ENCODE data around the gene MANBA. TPM values are rescaled to one million over a fixed set of nuclear protein-coding genes. Genes with fewer than 3 reads are reported as not detected.

Gene MANBA
- total and polyA plus RNA-seq, 5 donors from 2014 or later: 10.7 to 21.2 (median 15.8) TPM

DNA sequence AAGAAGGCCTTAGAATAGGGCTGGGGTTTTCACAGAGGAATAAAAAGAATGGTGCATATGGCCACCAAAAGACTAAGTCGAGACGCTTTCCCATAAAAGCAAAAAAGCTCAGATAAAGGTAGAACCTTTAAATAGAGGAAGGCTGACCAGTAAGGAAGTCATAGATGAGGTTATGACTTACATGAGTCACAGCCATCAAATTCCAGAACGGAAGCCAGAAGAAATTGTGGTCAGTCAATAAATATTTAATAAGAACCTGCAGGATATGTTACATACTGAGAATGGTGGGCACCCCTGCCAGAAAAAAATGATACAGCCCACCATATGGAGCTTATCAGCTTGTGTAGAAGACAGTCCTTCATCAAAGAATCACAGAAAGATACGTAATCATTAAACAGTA, 120.1 kb downstream of the MANBA start:
- peaks cover 13% of the 10 kb centered on the region for H3K36me3 ChIP-seq (ENCODE audit: control insufficient read depth, insufficient read depth, low read length)

DNA sequence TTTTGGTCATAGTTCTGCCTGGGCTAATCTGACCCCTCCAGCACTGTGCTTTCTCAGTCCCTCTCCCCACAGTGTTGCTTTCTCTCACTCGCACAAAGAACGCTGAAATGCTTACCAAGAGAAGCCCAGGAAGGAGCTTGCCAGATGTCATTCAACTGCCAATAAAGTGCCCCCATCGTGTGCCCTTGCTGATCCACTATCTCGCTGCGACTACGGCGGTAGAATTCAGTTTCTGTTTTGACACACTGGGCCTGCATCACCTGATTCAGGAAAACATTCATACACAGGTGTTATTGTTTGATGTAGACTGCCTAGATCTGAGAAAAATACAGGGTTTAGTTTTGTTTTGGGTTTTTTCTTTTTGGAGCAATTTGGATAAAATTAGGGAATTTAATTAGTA, 121.2 kb downstream of the MANBA start:
- Mint-ChIP-seq H3K36me3 (peaks cover 41% of the 10 kb centered on the region), H3K27ac (peak overlapping the region; percentile 13 to 89 (median 69)), H3K4me3 (peak overlapping the region in 2 of 4 donors; percentile 46 to 77), H3K4me1 (peaks cover 0 to 12% (median 6%) of the 10 kb centered on the region in 4 donors), H3K27me3 (no peaks in the 10 kb centered on the region), H3K9me3 (no peaks in the 10 kb centered on the region)
- peak; percentile 53 to 60 for ATAC-seq (ENCODE audit: low read depth in 2 of 2)
- H3K27me3 ChIP-seq (ENCODE audit: control insufficient read depth, insufficient read depth, low read length): no peaks in the 10 kb centered on the region
- H3K4me1 ChIP-seq (ENCODE audit: control insufficient read depth, insufficient read depth, low read length, poor library complexity, severe bottlenecking): no peaks in the 10 kb centered on the region
- H3K36me3 ChIP-seq (ENCODE audit: control insufficient read depth, insufficient read depth, low read length): peaks cover 13% of the 10 kb centered on the region
- DNase-seq: peak in 2 of 3 donors; percentile 22 to 68
- no peak overlapping the region for H3K27ac ChIP-seq (ENCODE audit: insufficient read depth, low read length, poor library complexity, severe bottlenecking)
- H3K4me3 ChIP-seq (ENCODE audit: low read depth, low read length): peak overlapping the region; percentile 13
- no peaks in the 10 kb centered on the region for H3K9me3 ChIP-seq (ENCODE audit: control insufficient read depth in 2 of 2, low read length in 2 of 2)

More for the DNA sequence above, 120.1 kb downstream of the MANBA start:
- Mint-ChIP-seq H3K4me3 (no peak overlapping the region), H3K27ac (no peak overlapping the region), H3K27me3 (no peaks in the 10 kb centered on the region), H3K4me1 (peaks cover 0 to 12% (median 6%) of the 10 kb centered on the region in 4 donors), H3K9me3 (no peaks in the 10 kb centered on the region), H3K36me3 (peaks cover 43% of the 10 kb centered on the region)
- no peaks in the 10 kb centered on the region for H3K9me3 ChIP-seq (ENCODE audit: control insufficient read depth in 2 of 2, low read length in 2 of 2)
- DNase-seq: no peak
- no peak overlapping the region for H3K4me3 ChIP-seq (ENCODE audit: low read depth, low read length)
- ATAC-seq (ENCODE audit: low read depth in 2 of 2): no peak
- no peaks in the 10 kb centered on the region for H3K4me1 ChIP-seq (ENCODE audit: control insufficient read depth, insufficient read depth, low read length, poor library complexity, severe bottlenecking)
- no peak overlapping the region for H3K27ac ChIP-seq (ENCODE audit: insufficient read depth, low read length, poor library complexity, severe bottlenecking)
- H3K27me3 ChIP-seq (ENCODE audit: control insufficient read depth, insufficient read depth, low read length): no peaks in the 10 kb centered on the region

DNA sequence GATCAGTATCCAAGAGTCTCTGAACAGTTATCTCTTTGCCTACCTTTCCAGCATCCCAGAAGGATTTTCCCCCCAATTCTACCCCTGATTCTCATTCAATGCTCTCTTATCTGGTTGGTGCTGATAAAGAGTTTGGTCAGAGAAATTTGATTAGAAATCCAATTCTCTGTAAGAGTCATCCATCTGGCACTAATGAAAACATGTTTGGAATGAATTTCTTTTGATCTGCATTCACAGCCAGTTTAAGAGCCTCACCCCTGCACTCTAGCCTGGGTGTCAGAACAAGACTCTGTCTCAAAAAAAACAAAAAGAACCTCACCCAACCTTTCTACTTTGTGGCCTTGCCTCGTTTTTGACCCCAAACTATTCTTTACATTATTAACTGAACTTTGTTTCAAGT, 122.1 kb downstream of the MANBA start:
- Histone ChIP-seq H3K27ac (ENCODE audit: insufficient read depth, low read length, poor library complexity, severe bottlenecking) (no peak overlapping the region), H3K4me1 (ENCODE audit: control insufficient read depth, insufficient read depth, low read length, poor library complexity, severe bottlenecking) (no peaks in the 10 kb centered on the region), H3K36me3 (ENCODE audit: control insufficient read depth, insufficient read depth, low read length) (peaks cover 18% of the 10 kb centered on the region), H3K4me3 (ENCODE audit: low read depth, low read length) (no peak overlapping the region), H3K9me3 (ENCODE audit: control insufficient read depth in 2 of 2, low read length in 2 of 2) (no peaks in the 10 kb centered on the region), H3K27me3 (ENCODE audit: control insufficient read depth, insufficient read depth, low read length) (no peaks in the 10 kb centered on the region)
- peak overlapping the region; percentile 1 to 78 (median 67) for H3K27ac Mint-ChIP-seq
- no peak overlapping the region for H3K4me3 Mint-ChIP-seq
- DNase-seq (no peak), ATAC-seq (ENCODE audit: low read depth in 2 of 2) (no peak)
- H3K9me3 Mint-ChIP-seq: no peaks in the 10 kb centered on the region
- H3K27me3 Mint-ChIP-seq: no peaks in the 10 kb centered on the region
- peaks cover 35% of the 10 kb centered on the region for H3K36me3 Mint-ChIP-seq
- peaks cover 0 to 12% (median 6%) of the 10 kb centered on the region in 4 donors for H3K4me1 Mint-ChIP-seq

DNA sequence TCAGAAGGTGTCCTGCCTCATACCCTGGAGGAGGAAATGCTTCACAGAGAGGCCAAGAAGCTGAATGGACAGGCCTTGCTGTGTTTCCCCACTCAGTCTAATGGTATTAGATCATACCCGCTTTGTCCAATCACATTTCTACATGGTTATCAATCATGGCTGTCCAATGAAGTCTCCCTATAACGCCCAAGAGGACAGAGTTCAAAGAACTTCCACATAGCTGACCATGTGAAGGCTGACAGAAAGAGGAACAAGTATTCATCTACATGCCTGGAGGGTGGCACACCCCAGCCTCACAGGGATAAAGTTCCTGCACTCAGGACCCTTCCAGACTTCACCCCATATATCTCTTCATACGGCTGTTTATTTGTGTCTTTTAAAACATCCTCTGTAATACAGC, 123.4 kb downstream of the MANBA start:
- Mint-ChIP-seq H3K36me3 (peaks cover 35% of the 10 kb centered on the region), H3K9me3 (no peaks in the 10 kb centered on the region), H3K27me3 (no peaks in the 10 kb centered on the region), H3K4me1 (peaks cover 0 to 12% (median 5%) of the 10 kb centered on the region in 4 donors), H3K4me3 (no peak overlapping the region), H3K27ac (peak overlapping the region in 1 of 3 donors; percentile 65)
- Histone ChIP-seq H3K27me3 (ENCODE audit: control insufficient read depth, insufficient read depth, low read length) (no peaks in the 10 kb centered on the region), H3K27ac (ENCODE audit: insufficient read depth, low read length, poor library complexity, severe bottlenecking) (no peak overlapping the region), H3K9me3 (ENCODE audit: control insufficient read depth in 2 of 2, low read length in 2 of 2) (no peaks in the 10 kb centered on the region), H3K4me3 (ENCODE audit: low read depth, low read length) (no peak overlapping the region), H3K36me3 (ENCODE audit: control insufficient read depth, insufficient read depth, low read length) (peaks cover 18% of the 10 kb centered on the region), H3K4me1 (ENCODE audit: control insufficient read depth, insufficient read depth, low read length, poor library complexity, severe bottlenecking) (no peaks in the 10 kb centered on the region)
- DNase-seq: no peak
- ATAC-seq (ENCODE audit: low read depth in 2 of 2): no peak

DNA sequence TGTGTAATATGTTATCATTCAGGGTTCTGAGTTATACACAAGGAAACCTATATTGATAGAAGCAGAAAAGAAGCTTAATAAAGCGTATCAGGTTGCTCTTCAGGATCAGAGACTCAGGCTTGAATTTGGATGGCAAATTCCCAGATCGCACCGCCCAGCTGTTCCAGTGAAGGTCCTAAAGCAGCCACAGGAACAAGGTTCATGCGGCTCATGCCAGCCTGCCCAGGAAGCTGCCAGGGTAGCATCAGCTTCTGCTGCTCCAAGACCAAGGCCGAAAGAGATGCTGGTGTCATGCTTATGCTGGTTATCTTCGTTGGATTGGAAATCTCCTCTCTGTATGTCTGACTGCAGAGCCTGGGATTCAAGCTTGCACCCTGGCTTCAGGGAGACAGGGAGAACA, 127.7 kb downstream of the MANBA start:
- peaks cover 8% of the 10 kb centered on the region for H3K4me1 ChIP-seq (ENCODE audit: control insufficient read depth, insufficient read depth, low read length, poor library complexity, severe bottlenecking)
- H3K4me3 Mint-ChIP-seq: no peak overlapping the region
- no peaks in the 10 kb centered on the region for H3K9me3 Mint-ChIP-seq
- peaks cover 10 to 31% (median 22%) of the 10 kb centered on the region in 4 donors for H3K4me1 Mint-ChIP-seq
- DNase-seq (no peak), ATAC-seq (ENCODE audit: low read depth in 2 of 2) (no peak)
- H3K27me3 ChIP-seq (ENCODE audit: control insufficient read depth, insufficient read depth, low read length): no peaks in the 10 kb centered on the region
- H3K36me3 Mint-ChIP-seq: peaks cover 25% of the 10 kb centered on the region
- H3K36me3 ChIP-seq (ENCODE audit: control insufficient read depth, insufficient read depth, low read length): peaks cover 17% of the 10 kb centered on the region
- H3K27ac ChIP-seq (ENCODE audit: insufficient read depth, low read length, poor library complexity, severe bottlenecking): no peak overlapping the region
- no peaks in the 10 kb centered on the region for H3K9me3 ChIP-seq (ENCODE audit: control insufficient read depth in 2 of 2, low read length in 2 of 2)
- no peaks in the 10 kb centered on the region for H3K27me3 Mint-ChIP-seq
- peak overlapping the region in 1 of 3 donors; percentile 96 for H3K27ac Mint-ChIP-seq
- H3K4me3 ChIP-seq (ENCODE audit: low read depth, low read length): no peak overlapping the region

DNA sequence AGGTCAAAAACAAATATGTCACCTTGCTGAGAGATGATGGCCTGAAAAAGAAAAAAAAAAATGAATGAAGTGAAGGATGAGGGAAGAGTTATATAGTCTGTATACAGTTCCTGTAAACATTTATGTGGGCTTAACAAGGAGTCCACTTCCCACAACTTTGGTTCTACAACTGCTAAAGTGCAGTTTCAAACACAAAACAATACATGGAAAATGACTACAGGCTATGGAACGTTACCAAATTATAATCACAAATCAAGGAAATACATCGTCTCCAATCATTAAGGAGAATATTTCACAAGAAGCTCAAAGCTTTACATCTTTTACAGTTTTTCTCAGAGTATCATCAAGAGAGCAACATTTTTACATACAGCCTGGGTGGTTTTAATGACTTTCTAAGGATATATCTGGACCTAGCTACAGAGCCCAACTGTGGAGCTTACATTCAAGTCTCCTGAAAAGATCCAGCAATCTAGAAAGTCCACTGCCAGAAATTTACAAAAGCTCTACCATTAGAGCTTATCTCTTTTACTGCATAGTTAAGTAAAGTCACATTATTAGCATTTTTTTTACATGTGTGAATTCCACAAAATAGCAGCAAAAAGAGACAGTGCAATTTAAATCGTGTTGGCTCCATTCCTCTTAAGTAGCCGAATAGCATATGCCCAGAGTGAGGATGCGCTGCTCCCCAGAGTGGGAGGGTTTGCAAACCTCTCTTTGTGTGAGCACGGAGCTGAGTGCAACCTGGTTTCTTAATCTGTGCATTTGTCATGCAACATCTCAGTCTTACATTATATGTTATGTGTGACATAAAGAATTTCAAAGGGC, 128.3 kb downstream of the MANBA start:
- ATAC-seq (ENCODE audit: low read depth in 2 of 2): no peak
- Mint-ChIP-seq H3K4me1 (peaks cover 10 to 33% (median 23%) of the 10 kb centered on the region in 4 donors), H3K27me3 (no peaks in the 10 kb centered on the region), H3K27ac (peak overlapping the region; percentile 83 to 96 (median 85)), H3K36me3 (peaks cover 21% of the 10 kb centered on the region), H3K9me3 (no peaks in the 10 kb centered on the region), H3K4me3 (no peak overlapping the region)
- Histone ChIP-seq H3K27ac (ENCODE audit: insufficient read depth, low read length, poor library complexity, severe bottlenecking) (no peak overlapping the region), H3K4me3 (ENCODE audit: low read depth, low read length) (no peak overlapping the region), H3K36me3 (ENCODE audit: control insufficient read depth, insufficient read depth, low read length) (peaks cover 12% of the 10 kb centered on the region), H3K9me3 (ENCODE audit: control insufficient read depth in 2 of 2, low read length in 2 of 2) (no peaks in the 10 kb centered on the region), H3K27me3 (ENCODE audit: control insufficient read depth, insufficient read depth, low read length) (no peaks in the 10 kb centered on the region), H3K4me1 (ENCODE audit: control insufficient read depth, insufficient read depth, low read length, poor library complexity, severe bottlenecking) (peaks cover 8% of the 10 kb centered on the region)
- DNase-seq: no peak

DNA sequence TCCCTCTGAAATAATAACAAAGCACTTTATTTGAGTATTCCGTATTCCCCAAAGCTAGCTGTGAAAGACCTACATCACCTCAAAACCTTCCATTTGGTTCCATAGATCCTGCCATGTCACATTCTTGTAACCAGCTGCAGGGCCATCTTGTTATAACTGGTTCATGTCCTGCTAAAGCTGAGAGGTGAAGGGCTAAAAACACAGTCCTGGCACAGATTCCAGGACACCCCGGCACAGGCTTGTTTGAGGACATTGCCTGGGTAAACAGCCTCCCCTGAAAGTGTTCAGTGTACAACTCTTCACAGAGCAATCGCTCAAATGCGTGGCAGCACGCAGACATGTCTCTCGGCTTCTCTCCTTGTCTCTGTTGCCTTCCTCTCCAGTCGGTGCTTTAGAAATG, 129.2 kb downstream of the MANBA start:
- H3K4me1 Mint-ChIP-seq: peaks cover 10 to 33% (median 27%) of the 10 kb centered on the region in 4 donors
- H3K27ac ChIP-seq (ENCODE audit: insufficient read depth, low read length, poor library complexity, severe bottlenecking): no peak overlapping the region
- no peaks in the 10 kb centered on the region for H3K27me3 ChIP-seq (ENCODE audit: control insufficient read depth, insufficient read depth, low read length)
- peak overlapping the region in 2 of 3 donors; percentile 85 to 96 for H3K27ac Mint-ChIP-seq
- H3K4me3 Mint-ChIP-seq: peak overlapping the region in 1 of 4 donors; percentile 17
- no peaks in the 10 kb centered on the region for H3K9me3 ChIP-seq (ENCODE audit: control insufficient read depth in 2 of 2, low read length in 2 of 2)
- peaks cover 8% of the 10 kb centered on the region for H3K36me3 ChIP-seq (ENCODE audit: control insufficient read depth, insufficient read depth, low read length)
- H3K9me3 Mint-ChIP-seq: no peaks in the 10 kb centered on the region
- ATAC-seq (ENCODE audit: low read depth in 2 of 2) (no peak), DNase-seq (no peak)
- H3K4me1 ChIP-seq (ENCODE audit: control insufficient read depth, insufficient read depth, low read length, poor library complexity, severe bottlenecking): peaks cover 8% of the 10 kb centered on the region
- H3K36me3 Mint-ChIP-seq: peaks cover 16% of the 10 kb centered on the region
- no peaks in the 10 kb centered on the region for H3K27me3 Mint-ChIP-seq
- H3K4me3 ChIP-seq (ENCODE audit: low read depth, low read length): no peak overlapping the region

DNA sequence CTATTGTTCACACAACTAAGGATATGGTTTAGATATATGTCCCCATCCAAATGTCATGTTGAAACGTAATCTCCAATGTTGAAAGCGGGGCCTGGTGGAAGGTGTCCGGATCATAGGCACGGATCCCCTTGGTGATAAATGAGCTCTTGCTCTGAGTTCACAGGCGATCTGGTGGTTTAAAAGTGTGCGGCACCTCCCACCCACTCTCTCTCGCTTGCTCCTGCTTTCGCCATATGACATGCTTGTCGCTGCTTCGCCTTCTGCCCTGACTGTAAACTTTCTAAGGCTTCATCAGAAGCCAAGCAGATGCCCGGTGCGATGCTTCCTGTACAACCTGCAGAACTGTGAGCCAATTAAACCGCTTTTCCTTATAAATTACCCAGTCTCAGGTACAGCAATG, 131.1 kb downstream of the MANBA start:
- Histone ChIP-seq H3K4me1 (ENCODE audit: control insufficient read depth, insufficient read depth, low read length, poor library complexity, severe bottlenecking) (peaks cover 15% of the 10 kb centered on the region), H3K27ac (ENCODE audit: insufficient read depth, low read length, poor library complexity, severe bottlenecking) (no peak overlapping the region), H3K36me3 (ENCODE audit: control insufficient read depth, insufficient read depth, low read length) (peaks cover 5% of the 10 kb centered on the region), H3K9me3 (ENCODE audit: control insufficient read depth in 2 of 2, low read length in 2 of 2) (no peaks in the 10 kb centered on the region), H3K27me3 (ENCODE audit: control insufficient read depth, insufficient read depth, low read length) (no peaks in the 10 kb centered on the region), H3K4me3 (ENCODE audit: low read depth, low read length) (no peak overlapping the region)
- DNase-seq (no peak), ATAC-seq (ENCODE audit: low read depth in 2 of 2) (no peak)
- H3K9me3 Mint-ChIP-seq: no peaks in the 10 kb centered on the region
- H3K27me3 Mint-ChIP-seq: no peaks in the 10 kb centered on the region
- H3K27ac Mint-ChIP-seq: peak overlapping the region; percentile 11 to 96 (median 90)
- H3K4me3 Mint-ChIP-seq: peak overlapping the region in 1 of 4 donors; percentile 2
- H3K36me3 Mint-ChIP-seq: peaks cover 9% of the 10 kb centered on the region
- H3K4me1 Mint-ChIP-seq: peaks cover 10 to 41% (median 32%) of the 10 kb centered on the region in 4 donors

Data from CD4-positive, CD25-positive, alpha-beta regulatory T cell (primary cell).